HL-60 (cell line): ENCODE data around the gene GABARAP.

ENCODE experiments used
- DNase-seq, 2 experiments: peaks; one replicate each; pipeline ENCODE4 v3.0.0-alpha.2; 2010 to 2020; ENCODE audit warnings: low read depth in 1 of 2, low spot score in 1 of 2
- H3K27ac ChIP-seq: fragments of 250-450 bp; sonication (Bioruptor Pico); replicated peaks from 2 replicates; pipeline ENCODE4 v1.5.1; 2020; ENCODE audit warnings: mild to moderate bottlenecking, moderate library complexity
- H3K27me3 ChIP-seq: fragments of 250-450 bp; sonication (Bioruptor Pico); 2 replicates; pipeline ENCODE4 v1.5.1; 2021; ENCODE audit warnings: mild to moderate bottlenecking, moderate library complexity; ENCODE audit not compliant: insufficient read depth, poor library complexity, severe bottlenecking
- H3K4me3 ChIP-seq: replicated peaks from 2 replicates; pipeline ENCODE4 v1.5.1; 2011; ENCODE audit warnings: mild to moderate bottlenecking, control low read depth, low read length; ENCODE audit not compliant: insufficient read depth
- CTCF ChIP-seq: IDR thresholded peaks from one replicate; pipeline ENCODE4 v1.5.1; 2011; ENCODE audit warnings: low read length, control low read depth, inconsistent platforms; ENCODE audit not compliant: insufficient read depth
- GABPA ChIP-seq: IDR thresholded peaks from 2 replicates; pipeline ENCODE4 v1.6.1; 2012; ENCODE audit warnings: low read depth
- POLR2AphosphoS5 ChIP-seq: IDR thresholded peaks from 2 replicates; pipeline ENCODE4 v1.6.1; 2012; ENCODE audit warnings: low read depth
- REST ChIP-seq: IDR thresholded peaks from 2 replicates; pipeline ENCODE4 v1.6.1; 2012; ENCODE audit warnings: low read depth; ENCODE audit not compliant: insufficient replicate concordance
- SPI1 ChIP-seq: IDR thresholded peaks from 2 replicates; pipeline ENCODE4 v1.6.1; 2012; ENCODE audit warnings: low read depth, mild to moderate bottlenecking, borderline replicate concordance

Gene GABARAP

GRCh38 chr17:7237266-7237760 lies 4.9 kb downstream of the GABARAP start:
- no peaks in the 10 kb centered on the region for H3K27me3 ChIP-seq
- DNase-seq: no peak
- peak overlapping the region; percentile 63 for H3K4me3 ChIP-seq
- H3K27ac ChIP-seq: peak overlapping the region; percentile 68
- no peak for TF ChIP-seq CTCF
- TF ChIP-seq REST: no peak
- TF ChIP-seq SPI1: no peak
- TF ChIP-seq POLR2AphosphoS5: no peak
- TF ChIP-seq GABPA: no peak

GRCh38 chr17:7236808-7237207 lies 5.4 kb downstream of the GABARAP start:
- no peak for TF ChIP-seq GABPA
- TF ChIP-seq REST: no peak
- TF ChIP-seq CTCF: no peak
- no peak for TF ChIP-seq SPI1
- no peak for TF ChIP-seq POLR2AphosphoS5
- Histone ChIP-seq H3K27ac (no peak overlapping the region; the same call in 1 of the 2 replicates), H3K27me3 (no peaks in the 10 kb centered on the region), H3K4me3 (no peak overlapping the region)
- DNase-seq: no peak

GRCh38 chr17:7235693-7236665 lies 6.3 kb downstream of the GABARAP start:
- DNase-seq: no peak
- Histone ChIP-seq H3K27me3 (no peaks in the 10 kb centered on the region), H3K4me3 (no peak overlapping the region), H3K27ac (peak overlapping the region; percentile 1)
- TF ChIP-seq GABPA (no peak), SPI1 (no peak), CTCF (no peak), POLR2AphosphoS5 (no peak; the same call in 1 of the 2 replicates), REST (no peak)
